Measurements from ENCODE around the gene BCAS3. TPM values are rescaled to one million over a fixed set of nuclear protein-coding genes. Genes with fewer than 3 reads are reported as not detected.

BCAS3 gene
- total RNA-seq, 1 donor from 2014 or later = 30.5 TPM

DNA sequence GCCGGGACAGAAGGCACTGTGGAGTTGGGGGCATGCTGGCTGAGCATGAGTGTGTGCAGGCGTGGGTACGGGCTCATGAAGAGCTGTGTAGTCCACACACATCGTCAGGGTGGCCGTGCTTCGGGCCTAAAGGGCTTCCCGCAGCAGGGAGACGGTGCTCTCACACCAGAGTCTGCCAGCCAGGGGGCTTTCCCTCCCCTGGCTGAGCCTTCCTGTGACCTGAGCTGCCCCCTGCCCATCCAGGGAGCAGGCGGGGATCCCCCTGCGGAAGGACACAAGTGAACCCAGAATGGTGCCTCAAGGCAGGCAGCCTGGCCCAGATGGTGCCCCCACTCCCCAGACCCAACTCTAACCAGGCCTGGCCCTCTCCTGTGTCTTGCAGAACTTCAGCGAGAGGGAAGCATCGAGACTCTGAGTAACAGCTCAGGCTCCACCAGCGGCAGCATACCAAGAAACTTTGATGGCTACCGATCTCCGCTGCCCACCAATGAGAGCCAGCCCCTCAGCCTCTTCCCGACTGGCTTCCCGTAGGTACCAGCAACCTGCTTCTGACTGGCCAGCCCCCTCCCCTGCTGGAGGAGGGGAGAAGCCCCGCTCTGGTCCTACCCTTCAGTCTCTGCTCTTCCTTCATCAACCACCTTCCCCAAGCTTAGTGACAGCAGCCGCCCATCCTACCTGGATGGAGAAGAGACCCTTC lies 714.1 kb downstream of the BCAS3 start:
- Mint-ChIP-seq H3K27ac (ENCODE audit: unreplicated experiment) (no peak overlapping the region), H3K4me3 (no peak overlapping the region), H3K4me1 (peaks cover 53% of the 10 kb centered on the region), H3K36me3 (ENCODE audit: low read depth) (no peaks in the 10 kb centered on the region), H3K27me3 (ENCODE audit: low read depth) (peaks cover 62% of the 10 kb centered on the region), H3K9me3 (no peaks in the 10 kb centered on the region)
- TF ChIP-seq, protein P1, sequence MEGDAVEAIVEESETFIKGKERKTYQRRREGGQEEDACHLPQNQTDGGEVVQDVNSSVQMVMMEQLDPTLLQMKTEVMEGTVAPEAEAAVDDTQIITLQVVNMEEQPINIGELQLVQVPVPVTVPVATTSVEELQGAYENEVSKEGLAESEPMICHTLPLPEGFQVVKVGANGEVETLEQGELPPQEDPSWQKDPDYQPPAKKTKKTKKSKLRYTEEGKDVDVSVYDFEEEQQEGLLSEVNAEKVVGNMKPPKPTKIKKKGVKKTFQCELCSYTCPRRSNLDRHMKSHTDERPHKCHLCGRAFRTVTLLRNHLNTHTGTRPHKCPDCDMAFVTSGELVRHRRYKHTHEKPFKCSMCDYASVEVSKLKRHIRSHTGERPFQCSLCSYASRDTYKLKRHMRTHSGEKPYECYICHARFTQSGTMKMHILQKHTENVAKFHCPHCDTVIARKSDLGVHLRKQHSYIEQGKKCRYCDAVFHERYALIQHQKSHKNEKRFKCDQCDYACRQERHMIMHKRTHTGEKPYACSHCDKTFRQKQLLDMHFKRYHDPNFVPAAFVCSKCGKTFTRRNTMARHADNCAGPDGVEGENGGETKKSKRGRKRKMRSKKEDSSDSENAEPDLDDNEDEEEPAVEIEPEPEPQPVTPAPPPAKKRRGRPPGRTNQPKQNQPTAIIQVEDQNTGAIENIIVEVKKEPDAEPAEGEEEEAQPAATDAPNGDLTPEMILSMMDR (conservative IDR thresholded peaks at IDR 0.05) = no peak
- DNase-seq (ENCODE audit: low read depth, low spot score) = no peak

DNA sequence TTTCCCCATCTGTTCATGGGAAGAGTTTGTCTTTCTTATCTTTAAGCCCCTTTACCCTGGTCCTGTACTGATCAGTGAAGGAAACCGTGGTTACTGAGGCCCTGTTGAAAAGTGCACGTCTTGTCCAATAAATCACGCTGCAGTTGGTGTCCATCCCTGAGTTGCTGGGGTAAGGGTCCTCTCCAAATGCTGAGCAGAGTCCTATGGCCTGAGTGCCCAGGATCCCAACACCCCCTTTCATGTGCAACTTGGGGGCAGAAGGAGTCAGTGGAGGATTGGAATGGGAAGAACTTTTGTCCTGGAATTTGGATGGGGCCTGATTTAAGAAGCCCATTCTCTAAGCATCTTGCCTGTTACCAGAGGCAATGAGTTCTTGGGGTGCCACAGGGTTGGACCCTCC lies 715.0 kb downstream of the BCAS3 start:
- Mint-ChIP-seq H3K36me3 (ENCODE audit: low read depth) (no peaks in the 10 kb centered on the region), H3K27ac (ENCODE audit: unreplicated experiment) (no peak overlapping the region), H3K4me3 (peak overlapping the region; percentile 17), H3K4me1 (peaks cover 55% of the 10 kb centered on the region), H3K9me3 (no peaks in the 10 kb centered on the region), H3K27me3 (ENCODE audit: low read depth) (peaks cover 67% of the 10 kb centered on the region)
- no peak for DNase-seq (ENCODE audit: low read depth, low spot score)
- TF ChIP-seq, protein P1 (conservative IDR thresholded peaks at IDR 0.05) = no peak

DNA sequence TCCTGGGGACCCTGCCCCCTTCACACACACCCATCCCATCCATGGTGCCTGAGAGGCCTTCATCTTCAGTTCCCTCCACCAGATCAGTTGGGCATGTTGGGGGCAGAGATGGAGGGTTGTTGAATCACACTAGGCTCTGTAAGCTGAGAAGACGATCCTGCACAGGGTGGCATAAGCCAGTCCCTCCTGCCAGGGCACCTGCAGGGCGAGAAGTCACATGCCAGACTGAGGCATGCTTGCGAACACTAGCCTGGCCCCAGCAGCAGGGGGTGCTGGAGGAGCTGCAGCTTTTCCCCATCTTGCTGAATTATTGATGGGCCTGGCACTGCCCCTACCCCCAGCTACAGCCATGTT lies 715.9 kb downstream of the BCAS3 start:
- Mint-ChIP-seq H3K27me3 (ENCODE audit: low read depth) (peaks cover 73% of the 10 kb centered on the region), H3K4me1 (peaks cover 61% of the 10 kb centered on the region)
- no peak for DNase-seq (ENCODE audit: low read depth, low spot score)

DNA sequence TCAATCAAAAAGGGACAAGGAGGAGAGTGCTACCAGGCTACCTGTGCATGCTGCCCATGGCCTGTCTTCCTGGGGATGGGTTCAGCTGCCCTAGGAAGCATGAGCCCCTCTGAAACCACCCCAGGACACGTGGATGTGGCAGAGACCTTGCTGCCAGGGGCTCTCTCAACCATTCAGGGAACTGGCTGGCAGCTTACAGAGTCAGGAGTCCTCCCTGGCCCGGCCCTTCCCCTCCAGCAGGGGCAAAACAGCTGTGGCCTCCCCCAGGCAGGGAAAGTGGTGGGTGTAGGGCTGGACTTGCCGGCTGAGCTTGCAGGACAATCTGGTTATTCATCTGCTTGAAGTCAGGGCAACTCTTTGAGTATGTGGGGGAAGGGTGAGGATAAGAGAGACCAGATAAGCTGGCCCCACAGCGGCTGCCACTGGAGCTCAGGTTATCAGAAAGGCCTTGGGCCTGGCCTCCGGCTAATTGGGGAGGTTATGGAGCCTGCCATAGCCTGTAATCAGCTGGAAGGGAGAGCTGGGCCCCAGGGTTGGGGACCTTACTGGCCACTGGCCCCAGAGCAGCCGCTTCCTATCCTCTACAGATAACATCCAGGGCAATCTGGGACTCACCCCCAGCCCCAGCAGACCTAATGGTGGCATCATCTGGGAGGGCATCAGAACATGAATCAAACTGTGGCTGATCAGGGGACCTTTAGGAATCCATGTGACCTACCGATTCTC lies 716.4 kb downstream of the BCAS3 start:
- H3K27ac Mint-ChIP-seq (ENCODE audit: unreplicated experiment) = no peak overlapping the region

More for the DNA sequence above, 715.9 kb downstream of the BCAS3 start:
- no peaks in the 10 kb centered on the region for H3K9me3 Mint-ChIP-seq
- peak overlapping the region; percentile 38 for H3K4me3 Mint-ChIP-seq
- TF ChIP-seq, protein P1 (conservative IDR thresholded peaks at IDR 0.05) = peak; percentile 39
- H3K36me3 Mint-ChIP-seq (ENCODE audit: low read depth) = no peaks in the 10 kb centered on the region
- H3K27ac Mint-ChIP-seq (ENCODE audit: unreplicated experiment) = no peak overlapping the region

DNA sequence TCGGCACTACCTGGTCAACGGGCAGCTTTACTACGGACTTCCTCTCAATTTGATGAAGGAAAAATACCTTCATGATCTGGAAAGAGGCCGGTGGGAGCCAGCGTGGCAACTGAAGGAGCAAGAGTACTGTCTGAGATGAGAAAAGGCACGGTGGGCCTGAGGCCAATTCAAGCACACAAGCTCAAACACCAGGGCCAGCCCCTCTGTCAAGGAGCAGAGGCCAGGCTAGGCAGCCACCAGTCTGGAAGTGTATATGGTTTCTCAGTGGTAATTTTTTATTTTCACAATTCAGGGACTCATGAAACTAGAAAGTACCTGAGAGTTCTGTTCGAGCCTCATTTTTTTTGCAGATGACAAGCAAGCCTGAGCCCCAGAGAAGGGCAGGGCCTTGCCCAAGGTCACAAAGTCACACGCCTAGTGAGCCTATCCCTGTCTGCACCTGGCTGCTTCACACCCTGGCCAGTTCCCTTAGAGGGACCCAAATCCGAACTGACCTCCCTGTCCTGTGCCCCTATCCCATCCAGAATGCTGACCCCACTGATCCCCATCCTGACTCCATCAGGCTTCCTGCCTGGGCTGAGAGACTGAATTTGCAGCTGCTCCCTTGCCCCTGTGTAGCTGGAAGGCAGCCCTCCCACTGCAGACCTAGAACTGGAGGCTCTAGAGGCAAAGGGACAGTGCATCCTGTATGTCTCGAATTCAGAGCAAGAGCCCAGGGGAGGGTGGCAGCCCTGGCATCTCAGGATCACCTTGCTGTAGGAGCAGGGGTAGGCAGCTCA lies 717.2 kb downstream of the BCAS3 start:
- no peak for DNase-seq (ENCODE audit: low read depth, low spot score)
- H3K4me3 Mint-ChIP-seq = peak overlapping the region; percentile 83
- TF ChIP-seq, protein P1 (conservative IDR thresholded peaks at IDR 0.05) = no peak
- no peaks in the 10 kb centered on the region for H3K36me3 Mint-ChIP-seq (ENCODE audit: low read depth)
- peaks cover 75% of the 10 kb centered on the region for H3K27me3 Mint-ChIP-seq (ENCODE audit: low read depth)
- no peak overlapping the region for H3K27ac Mint-ChIP-seq (ENCODE audit: unreplicated experiment)
- H3K9me3 Mint-ChIP-seq = no peaks in the 10 kb centered on the region
- H3K4me1 Mint-ChIP-seq = peaks cover 56% of the 10 kb centered on the region

More for the DNA sequence above, 716.4 kb downstream of the BCAS3 start:
- peaks cover 61% of the 10 kb centered on the region for H3K4me1 Mint-ChIP-seq
- TF ChIP-seq, protein P1 (conservative IDR thresholded peaks at IDR 0.05) = peak; percentile 12
- peaks cover 76% of the 10 kb centered on the region for H3K27me3 Mint-ChIP-seq (ENCODE audit: low read depth)
- peak overlapping the region; percentile 83 for H3K4me3 Mint-ChIP-seq
- no peaks in the 10 kb centered on the region for H3K9me3 Mint-ChIP-seq
- no peak for DNase-seq (ENCODE audit: low read depth, low spot score)
- no peaks in the 10 kb centered on the region for H3K36me3 Mint-ChIP-seq (ENCODE audit: low read depth)
